Measurements from ENCODE around the gene AP4S1. TPM values are rescaled to one million over a fixed set of nuclear protein-coding genes. Genes with fewer than 3 reads are reported as not detected.
"Not testable (repeated sequence)": the region's sequence is repeated elsewhere in the genome, so short reads cannot be mapped to it uniquely, and the experiment has no call there.

Gene AP4S1
- total and polyA plus RNA-seq, 2 donors, result 7.2 to 19.6 TPM

DNA sequence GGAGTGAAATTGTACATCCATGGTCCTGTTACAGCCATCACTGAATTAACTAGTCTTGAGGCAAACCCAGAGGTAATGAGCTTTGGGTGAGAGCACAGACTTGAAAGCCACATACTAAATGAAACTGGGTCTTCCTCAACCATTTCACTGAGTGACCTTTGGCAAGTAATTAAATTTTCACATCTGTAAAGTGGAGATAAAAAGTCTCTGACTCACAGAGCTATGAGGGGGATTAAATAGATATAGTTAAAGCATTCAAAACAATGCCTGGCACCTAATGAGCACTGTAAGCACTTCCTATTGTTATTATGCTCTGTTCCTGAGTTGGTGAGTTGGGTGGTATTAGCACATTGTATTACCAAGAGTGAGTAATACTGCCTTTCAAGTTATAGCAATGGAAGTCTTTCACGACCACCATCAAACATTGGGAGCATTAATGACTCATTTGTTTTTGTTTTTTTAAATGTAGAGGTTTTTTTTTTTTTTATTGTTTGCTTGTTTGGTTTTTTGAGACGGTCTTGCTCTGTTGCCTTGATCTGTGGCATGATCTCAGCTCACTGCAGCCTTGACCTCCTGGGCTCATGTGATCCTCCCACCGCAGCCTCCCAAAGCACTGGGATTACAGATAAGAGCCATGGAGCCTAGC lies 13.2 kb downstream of the AP4S1 start:
- H3K4me1 ChIP-seq (ENCODE audit: insufficient read depth), result no peaks in the 10 kb centered on the region
- WGBS, result 52% methylated on average over 3 of the region's 3 CpGs
- no peak for DNase-seq (ENCODE audit: extremely low spot score)
- H3K27ac ChIP-seq (ENCODE audit: low read depth), result no peak overlapping the region
- H3K4me3 ChIP-seq (ENCODE audit: low read depth, low read length), result no peak overlapping the region
- no peaks in the 10 kb centered on the region for H3K36me3 ChIP-seq (ENCODE audit: insufficient read depth)

GRCh38 chr14:31042300-31042699 lies 16.9 kb downstream of the AP4S1 start:
- H3K4me1 ChIP-seq (ENCODE audit: insufficient read depth), result no peaks in the 10 kb centered on the region
- no peak for DNase-seq (ENCODE audit: extremely low spot score)
- no peaks in the 10 kb centered on the region for H3K36me3 ChIP-seq (ENCODE audit: insufficient read depth)
- H3K4me3 ChIP-seq (ENCODE audit: low read depth, low read length), result no peak overlapping the region
- 94% methylated on average over 1 of the region's 1 CpG for WGBS
- no peak overlapping the region for H3K27ac ChIP-seq (ENCODE audit: low read depth)

DNA sequence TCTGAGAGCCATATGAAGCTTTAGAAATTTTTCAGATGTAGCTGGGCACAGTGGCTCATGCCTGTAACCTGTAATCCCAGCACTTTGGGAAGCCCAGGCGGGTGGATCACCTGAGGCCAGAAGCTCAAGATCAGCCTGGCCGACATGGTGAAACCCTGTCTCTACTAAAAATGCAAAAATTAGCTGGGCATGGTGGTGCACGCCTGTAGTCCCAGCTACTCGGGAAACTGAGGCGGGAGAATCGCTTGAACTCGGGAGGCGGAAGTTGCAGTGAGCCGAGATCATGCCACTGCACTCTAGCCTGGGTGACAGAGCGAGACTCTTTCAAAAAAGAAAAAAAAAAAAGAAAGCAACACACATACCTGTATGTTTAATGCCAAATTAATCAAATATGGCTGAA lies 17.4 kb downstream of the AP4S1 start:
- H3K36me3 ChIP-seq (ENCODE audit: insufficient read depth); DNase-seq (ENCODE audit: extremely low spot score); H3K27ac ChIP-seq (ENCODE audit: low read depth); H3K4me3 ChIP-seq (ENCODE audit: low read depth, low read length); H3K4me1 ChIP-seq (ENCODE audit: insufficient read depth): not testable (repeated sequence)
- WGBS, result 90% methylated on average over 10 of the region's 10 CpGs

DNA sequence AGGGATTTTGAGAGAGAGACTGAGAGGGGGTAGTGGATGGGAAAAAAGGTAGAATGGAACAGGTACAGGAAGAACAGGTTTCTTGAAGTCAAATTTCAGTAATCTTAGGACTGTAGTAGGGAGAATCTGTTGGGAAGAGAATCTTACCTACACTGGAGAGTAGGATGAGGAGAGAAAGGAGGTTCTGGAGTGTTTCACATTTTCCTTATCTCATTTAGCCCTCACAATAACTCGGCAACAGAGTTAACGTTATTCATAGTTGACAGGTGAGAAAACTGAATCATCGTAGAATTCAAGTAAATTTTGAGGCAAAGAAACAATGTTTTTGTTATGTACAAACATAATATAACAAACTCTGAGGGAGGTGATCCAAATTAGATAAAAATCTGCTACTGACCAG lies 17.9 kb downstream of the AP4S1 start:
- Histone ChIP-seq H3K27ac (ENCODE audit: low read depth) (no peak overlapping the region), H3K4me1 (ENCODE audit: insufficient read depth) (peaks cover 2% of the 10 kb centered on the region), H3K36me3 (ENCODE audit: insufficient read depth) (no peaks in the 10 kb centered on the region), H3K4me3 (ENCODE audit: low read depth, low read length) (no peak overlapping the region)
- 53% methylated on average over 3 of the region's 3 CpGs for WGBS
- DNase-seq (ENCODE audit: extremely low spot score), result no peak

DNA sequence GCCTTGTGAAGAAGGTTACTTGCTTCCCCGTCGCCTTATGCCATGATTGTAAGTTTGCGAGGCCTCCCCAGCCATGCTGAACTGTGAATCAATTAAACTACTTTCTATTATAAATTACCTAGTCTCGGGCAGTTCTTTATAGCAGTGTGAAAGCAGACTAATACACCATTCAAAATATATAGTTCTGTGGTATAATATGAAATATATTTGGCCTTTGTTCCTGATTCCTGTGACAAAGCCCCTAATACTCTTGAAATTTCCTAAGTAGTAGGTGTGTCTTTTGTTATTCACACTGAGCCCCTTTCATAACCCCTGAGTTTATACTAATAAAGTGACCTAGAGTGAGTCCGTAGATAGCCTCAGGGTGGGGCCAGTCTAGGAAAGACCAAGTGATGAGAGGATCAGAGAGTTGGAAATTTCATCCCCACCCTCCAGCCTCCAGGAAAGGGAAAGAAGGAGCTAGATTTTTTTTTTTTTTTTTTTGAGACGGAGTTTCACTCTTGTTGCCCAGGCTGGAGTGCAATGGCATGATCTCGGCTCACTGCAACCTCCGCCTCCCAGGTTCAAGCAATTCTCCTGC lies 20.1 kb downstream of the AP4S1 start:
- no peaks in the 10 kb centered on the region for H3K36me3 ChIP-seq (ENCODE audit: insufficient read depth)
- no peak for DNase-seq (ENCODE audit: extremely low spot score)
- WGBS, result 95% methylated on average over 7 of the region's 8 CpGs
- no peak overlapping the region for H3K27ac ChIP-seq (ENCODE audit: low read depth)
- no peak overlapping the region for H3K4me3 ChIP-seq (ENCODE audit: low read depth, low read length)
- peaks cover 2% of the 10 kb centered on the region for H3K4me1 ChIP-seq (ENCODE audit: insufficient read depth)

DNA sequence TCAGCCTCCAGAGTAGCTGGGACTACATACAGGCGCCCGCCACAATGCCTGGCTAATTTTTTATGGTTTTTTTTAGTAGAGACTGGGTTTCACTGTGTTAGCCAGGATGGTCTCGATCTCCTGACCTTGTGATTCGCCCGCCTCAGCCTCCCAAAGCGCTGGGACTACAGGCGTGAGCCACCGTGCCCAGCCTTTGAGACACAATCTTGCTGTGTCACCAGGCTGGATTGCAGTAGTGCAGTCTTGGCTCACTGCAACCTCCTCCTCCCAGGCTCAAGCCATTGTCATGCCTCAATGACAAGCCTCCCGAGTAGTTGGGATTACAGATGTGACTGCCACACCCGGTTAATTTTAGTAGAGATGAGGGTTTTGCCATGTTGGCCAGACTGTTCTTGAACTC lies 22.1 kb downstream of the AP4S1 start:
- Histone ChIP-seq H3K36me3 (ENCODE audit: insufficient read depth) (no peaks in the 10 kb centered on the region), H3K4me1 (ENCODE audit: insufficient read depth) (peaks cover 2% of the 10 kb centered on the region), H3K27ac (ENCODE audit: low read depth) (no peak overlapping the region), H3K4me3 (ENCODE audit: low read depth, low read length) (no peak overlapping the region)
- DNase-seq (ENCODE audit: extremely low spot score), result no peak
- WGBS, result 97% methylated on average over 10 of the region's 10 CpGs

GRCh38 chr14:31051023-31051422 lies 25.6 kb downstream of the AP4S1 start:
- peaks cover 2% of the 10 kb centered on the region for H3K4me1 ChIP-seq (ENCODE audit: insufficient read depth)
- H3K27ac ChIP-seq (ENCODE audit: low read depth), result no peak overlapping the region
- no peak overlapping the region for H3K4me3 ChIP-seq (ENCODE audit: low read depth, low read length)
- WGBS, result 92% methylated on average over 7 of the region's 7 CpGs
- DNase-seq (ENCODE audit: extremely low spot score), result no peak
- H3K36me3 ChIP-seq (ENCODE audit: insufficient read depth), result no peaks in the 10 kb centered on the region

- no peak for DNase-seq (ENCODE audit: extremely low spot score)
- Histone ChIP-seq H3K4me1 (ENCODE audit: insufficient read depth) (peaks cover 2% of the 10 kb centered on the region), H3K4me3 (ENCODE audit: low read depth, low read length) (no peak overlapping the region), H3K27ac (ENCODE audit: low read depth) (no peak overlapping the region), H3K36me3 (ENCODE audit: insufficient read depth) (no peaks in the 10 kb centered on the region)
- 76% methylated on average over 4 of the region's 4 CpGs for WGBS
These were observed 26.1 kb downstream of the AP4S1 start for GRCh38 chr14:31051511-31051910.

- H3K4me3 ChIP-seq (ENCODE audit: low read depth, low read length); H3K27ac ChIP-seq (ENCODE audit: low read depth); DNase-seq (ENCODE audit: extremely low spot score); H3K4me1 ChIP-seq (ENCODE audit: insufficient read depth); H3K36me3 ChIP-seq (ENCODE audit: insufficient read depth): not testable (repeated sequence)
- 53% methylated on average over 9 of the region's 9 CpGs for WGBS
These were observed 27.6 kb downstream of the AP4S1 start for GRCh38 chr14:31052905-31053586.

- no peak overlapping the region for H3K27ac ChIP-seq (ENCODE audit: low read depth)
- no peak for DNase-seq (ENCODE audit: extremely low spot score)
- H3K36me3 ChIP-seq (ENCODE audit: insufficient read depth), result no peaks in the 10 kb centered on the region
- H3K4me1 ChIP-seq (ENCODE audit: insufficient read depth), result peaks cover 1% of the 10 kb centered on the region
- 87% methylated on average over 1 of the region's 1 CpG for WGBS
- no peak overlapping the region for H3K4me3 ChIP-seq (ENCODE audit: low read depth, low read length)
These were observed 31.6 kb downstream of the AP4S1 start for GRCh38 chr14:31057035-31057434.

GRCh38 chr14:31057701-31058364 lies 32.4 kb downstream of the AP4S1 start:
- 96% methylated on average over 12 of the region's 12 CpGs for WGBS
- H3K4me1 ChIP-seq (ENCODE audit: insufficient read depth), result peaks cover 1% of the 10 kb centered on the region
- no peaks in the 10 kb centered on the region for H3K36me3 ChIP-seq (ENCODE audit: insufficient read depth)
- H3K4me3 ChIP-seq (ENCODE audit: low read depth, low read length), result no peak overlapping the region
- H3K27ac ChIP-seq (ENCODE audit: low read depth), result no peak overlapping the region
- no peak for DNase-seq (ENCODE audit: extremely low spot score)

GRCh38 chr14:31059152-31059924 lies 33.9 kb downstream of the AP4S1 start:
- no peak overlapping the region for H3K27ac ChIP-seq (ENCODE audit: low read depth)
- 53% methylated on average over 1 of the region's 1 CpG for WGBS
- H3K36me3 ChIP-seq (ENCODE audit: insufficient read depth), result no peaks in the 10 kb centered on the region
- H3K4me3 ChIP-seq (ENCODE audit: low read depth, low read length), result no peak overlapping the region
- H3K4me1 ChIP-seq (ENCODE audit: insufficient read depth), result peaks cover 1% of the 10 kb centered on the region
- no peak for DNase-seq (ENCODE audit: extremely low spot score)

DNA sequence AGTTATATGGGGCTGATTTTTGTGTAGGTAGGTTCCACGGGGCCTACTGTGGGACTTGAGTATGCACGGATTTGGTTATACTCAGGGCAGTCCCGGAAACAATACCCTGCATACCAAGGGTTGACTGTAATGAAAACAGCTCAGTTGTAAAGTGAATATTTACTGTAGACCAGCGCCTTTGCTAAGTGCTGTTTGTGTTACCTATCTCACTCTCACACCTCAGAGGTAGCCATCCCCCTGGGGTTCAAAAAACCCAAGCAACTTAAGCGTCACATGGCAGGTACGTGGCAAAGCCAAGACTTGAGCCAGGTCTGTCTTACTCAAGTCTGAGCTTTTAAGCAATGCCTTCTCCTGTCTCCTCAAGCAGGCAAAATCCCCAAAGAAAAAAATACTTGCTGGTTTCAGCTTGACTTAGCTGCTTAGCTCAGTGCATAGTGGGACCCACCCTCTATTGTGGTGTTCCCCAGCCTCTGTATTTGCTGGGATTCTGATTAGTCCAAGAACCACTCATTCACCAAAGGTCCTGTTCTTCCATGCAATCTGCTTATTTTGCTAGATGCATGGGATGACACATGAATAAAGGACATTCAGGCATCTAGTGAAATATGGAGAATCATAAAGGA lies 34.9 kb downstream of the AP4S1 start:
- no peaks in the 10 kb centered on the region for H3K36me3 ChIP-seq (ENCODE audit: insufficient read depth)
- WGBS, result 83% methylated on average over 6 of the region's 6 CpGs
- H3K27ac ChIP-seq (ENCODE audit: low read depth), result no peak overlapping the region
- peaks cover 1% of the 10 kb centered on the region for H3K4me1 ChIP-seq (ENCODE audit: insufficient read depth)
- no peak overlapping the region for H3K4me3 ChIP-seq (ENCODE audit: low read depth, low read length)
- DNase-seq (ENCODE audit: extremely low spot score), result no peak
